HCT116 (cell line): ENCODE measurements around the gene ANGPTL4. TPM values are rescaled to one million over a fixed set of nuclear protein-coding genes. Genes with fewer than 3 reads are reported as not detected.
"Not testable (repeated sequence)": the region's sequence is repeated elsewhere in the genome, so short reads cannot be mapped to it uniquely, and the experiment has no call there.

Source experiments
- ATAC-seq: fragments of 200-7000 bp; cut with Tn5 transposase; 2 replicates; pipeline ENCODE4 v1.9.1; 2020; ENCODE audit warnings: mild to moderate bottlenecking, moderate library complexity
- BruUV-seq: library from RNA; stranded (reverse); fragments of 400-500 nt; replicated peaks from 2 replicates; lab custom pipeline; 2021; lab: Mats Ljungman, UMichigan
- CTCF ChIA-PET: fragments of 300-600 bp; sonication (Branson Sonifier 250); formaldehyde crosslinking; loops from one replicate; lab custom pipeline; 2021; ENCODE audit warnings: antibody characterized with exemption; lab: Charles Lee
- POLR2A ChIA-PET: fragments of 300-600, 350-600 bp; sonication (Branson Sonifier 250); formaldehyde crosslinking; loops from one replicate; lab custom pipeline; 2021; ENCODE audit warnings: antibody characterized with exemption; lab: Charles Lee
- RAD21 ChIA-PET, 2 experiments: fragments of 300-600 bp; sonication (Branson Sonifier 250); formaldehyde crosslinking; loops; one replicate each; lab custom pipeline; 2023; ENCODE audit warnings: low total read pairs in 2 of 2; ENCODE audit not compliant: uncharacterized antibody in 2 of 2, unreplicated experiment in 2 of 2, low non-redundant PET in 1 of 2; lab: Charles Lee
- DNase-seq: peaks from one replicate; pipeline ENCODE4 v3.0.0-alpha.2; 2010; ENCODE audit warnings: low read depth, low spot score
- H2AFZ ChIP-seq: fragments of 200-600 bp; shearing (Covaris generic), sonication (generic); 2 replicates; pipeline ENCODE4 v1.6.1; 2017; ENCODE audit warnings: low read depth, mixed run types, mixed read lengths, antibody characterized with exemption, low read length; ENCODE audit not compliant: poor library complexity, severe bottlenecking
- H3K27ac ChIP-seq: 2 replicates; pipeline ENCODE4 v1.5.1; 2012; ENCODE audit warnings: low read depth, low read length
- H3K27me3 ChIP-seq: fragments of 200-600 bp; sonication (generic); 2 replicates; pipeline ENCODE4 v1.6.1; 2016; ENCODE audit warnings: mixed run types, low read length, mixed read lengths; ENCODE audit not compliant: insufficient read depth
- H3K36me3 ChIP-seq, 2 experiments: fragments of 200-500 bp in 1 of 2; fragments of 200-600 bp in 1 of 2; sonication (Bioruptor generic) in 1 of 2; sonication (generic) in 1 of 2; 2 replicates each; pipeline versions ENCODE4 v1.5.1 to v1.6.1; 2014 to 2016; ENCODE audit warnings: low read length in 2 of 2, inconsistent platforms in 1 of 2, mixed read lengths in 1 of 2, mixed run types in 1 of 2; ENCODE audit not compliant: insufficient read depth in 2 of 2, control insufficient read depth in 1 of 2
- H3K4me1 ChIP-seq, 2 experiments: fragments of 200-600 bp in 1 of 2; sonication (generic) in 1 of 2; 2 replicates each; pipeline versions ENCODE4 v1.5.1 to v1.6.1; 2012 to 2017; ENCODE audit warnings: low read length in 2 of 2, inconsistent platforms in 1 of 2, mild to moderate bottlenecking in 1 of 2, mixed read lengths in 1 of 2, mixed run types in 1 of 2, moderate library complexity in 1 of 2; ENCODE audit not compliant: insufficient read depth in 2 of 2, control insufficient read depth in 1 of 2
- H3K4me2 ChIP-seq: fragments of 200-600 bp; sonication (generic); 2 replicates; pipeline ENCODE4 v1.6.1; 2017; ENCODE audit warnings: mixed run types, low read length, mixed read lengths
- H3K4me3 ChIP-seq, 2 experiments: fragments of 200-600 bp in 1 of 2; sonication (generic) in 1 of 2; replicated peaks in 1 of 2; 2 replicates each; pipeline ENCODE4 v1.5.1; 2011 to 2016; ENCODE audit warnings: low read length in 2 of 2, control low read depth in 1 of 2, low read depth in 1 of 2, mild to moderate bottlenecking in 1 of 2, mixed read lengths in 1 of 2, mixed run types in 1 of 2
- H3K79me2 ChIP-seq: fragments of 200-600 bp; sonication (generic); 2 replicates; pipeline ENCODE4 v1.6.1; 2017; ENCODE audit warnings: mild to moderate bottlenecking, mixed run types, low read length, moderate library complexity, mixed read lengths; ENCODE audit not compliant: insufficient read depth
- H3K9ac ChIP-seq: fragments of 200-600 bp; sonication (generic); 2 replicates; pipeline ENCODE4 v1.6.1; 2016; ENCODE audit warnings: low read length, mixed read lengths
- H3K9me2 ChIP-seq: fragments of 200-600 bp; sonication (generic), shearing (Covaris generic); 2 replicates; pipeline ENCODE4 v1.6.1; 2017; ENCODE audit warnings: mixed run types, mild to moderate bottlenecking, moderate library complexity; ENCODE audit not compliant: insufficient read depth
- H3K9me3 ChIP-seq, 2 experiments: fragments of 200-500 bp in 1 of 2; fragments of 200-600 bp in 1 of 2; sonication (Bioruptor generic) in 1 of 2; sonication (generic) in 1 of 2; 2 replicates each; pipeline ENCODE4 v1.6.1; 2014 to 2017; ENCODE audit warnings: low read length in 2 of 2, mixed read lengths in 2 of 2, inconsistent platforms in 1 of 2, low read depth in 1 of 2, mild to moderate bottlenecking in 1 of 2, mixed run types in 1 of 2, moderate library complexity in 1 of 2; ENCODE audit not compliant: control insufficient read depth in 1 of 2, insufficient read depth in 1 of 2
- H4K20me1 ChIP-seq: fragments of 200-600 bp; sonication (generic), shearing (Covaris generic); 2 replicates; pipeline ENCODE4 v1.6.1; 2017; ENCODE audit warnings: mixed run types, mild to moderate bottlenecking, moderate library complexity; ENCODE audit not compliant: insufficient read depth
- ZBTB33 ChIP-seq: IDR thresholded peaks from 2 replicates; pipeline ENCODE4 v1.6.1; 2011; ENCODE audit warnings: mild to moderate bottlenecking, low read length, moderate library complexity; ENCODE audit not compliant: insufficient replicate concordance; ENCODE audit errors: extremely low read depth
- intact Hi-C: fragments of 100-400 bp; cut with micrococcal nuclease; formaldehyde crosslinking; loops from 2 replicates; pipeline ENCODE4 v1.10.0; 2022
- total RNA-seq: library from RNA; stranded (reverse); gene quantifications from one replicate; pipeline ENCODE4 v1.2.1, GENCODE V29; 2021; ENCODE audit not compliant: unreplicated experiment
- TF ChIP-seq, protein P1 (sequence below), 3 experiments: fragments of 200-600 bp in 1 of 3; sonication (generic) in 1 of 3; IDR thresholded peaks in 2 of 3; conservative IDR thresholded peaks in 1 of 3; 2 replicates each; pipeline ENCODE4 v1.5.1; 2012 to 2017; ENCODE audit warnings: low read depth in 2 of 3, low read length in 2 of 3, antibody characterized with exemption in 1 of 3, borderline replicate concordance in 1 of 3, control low read depth in 1 of 3, mild to moderate bottlenecking in 1 of 3, mixed read lengths in 1 of 3, mixed run types in 1 of 3, moderate library complexity in 1 of 3; ENCODE audit not compliant: insufficient read depth in 1 of 3

The ANGPTL4 gene
- total RNA-seq, 1 experiment from 2014 or later, result 54.8 TPM

- no peak for TF ChIP-seq ZBTB33
Observed at GRCh38 chr19:8404391-8405151, 40.6 kb downstream of the ANGPTL4 start (continued).

GRCh38 chr19:8410718-8411117, 46.8 kb downstream of the ANGPTL4 start:
- H4K20me1 ChIP-seq, H3K9ac ChIP-seq, H3K9me3 ChIP-seq, H3K36me3 ChIP-seq, H2AFZ ChIP-seq, RAD21 ChIA-PET, H3K4me3 ChIP-seq, H3K4me2 ChIP-seq, H3K9me2 ChIP-seq, H3K27ac ChIP-seq, H3K27me3 ChIP-seq, DNase-seq, ATAC-seq, BruUV-seq, H3K79me2 ChIP-seq: not testable (repeated sequence)
- POLR2A ChIA-PET, result interaction anchor here (0.6 kb wide), 1 partner anchor 69 kb away, joined by 3 read pairs; no protein-coding TSS in a partner anchor
- CTCF ChIA-PET, result interaction anchor here (0.8 kb wide), 1 partner anchor 57 kb away, joined by 3 read pairs; no protein-coding TSS in a partner anchor
- TF ChIP-seq, protein P1, sequence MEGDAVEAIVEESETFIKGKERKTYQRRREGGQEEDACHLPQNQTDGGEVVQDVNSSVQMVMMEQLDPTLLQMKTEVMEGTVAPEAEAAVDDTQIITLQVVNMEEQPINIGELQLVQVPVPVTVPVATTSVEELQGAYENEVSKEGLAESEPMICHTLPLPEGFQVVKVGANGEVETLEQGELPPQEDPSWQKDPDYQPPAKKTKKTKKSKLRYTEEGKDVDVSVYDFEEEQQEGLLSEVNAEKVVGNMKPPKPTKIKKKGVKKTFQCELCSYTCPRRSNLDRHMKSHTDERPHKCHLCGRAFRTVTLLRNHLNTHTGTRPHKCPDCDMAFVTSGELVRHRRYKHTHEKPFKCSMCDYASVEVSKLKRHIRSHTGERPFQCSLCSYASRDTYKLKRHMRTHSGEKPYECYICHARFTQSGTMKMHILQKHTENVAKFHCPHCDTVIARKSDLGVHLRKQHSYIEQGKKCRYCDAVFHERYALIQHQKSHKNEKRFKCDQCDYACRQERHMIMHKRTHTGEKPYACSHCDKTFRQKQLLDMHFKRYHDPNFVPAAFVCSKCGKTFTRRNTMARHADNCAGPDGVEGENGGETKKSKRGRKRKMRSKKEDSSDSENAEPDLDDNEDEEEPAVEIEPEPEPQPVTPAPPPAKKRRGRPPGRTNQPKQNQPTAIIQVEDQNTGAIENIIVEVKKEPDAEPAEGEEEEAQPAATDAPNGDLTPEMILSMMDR (IDR thresholded peaks at IDR 0.05 in 2 of 3, conservative IDR thresholded peaks at IDR 0.05 in 1 of 3; ENCODE audit: borderline replicate concordance in 1 of 3, insufficient read depth in 1 of 3, low read depth in 2 of 3, low read length in 2 of 3), result peak; percentile 4 to 21 (median 10); a peak in 1 of 6 replicates
- intact Hi-C loops, result loop anchor here (5.0 to 10.0 kb wide), 2 partner anchors 58 to 104 kb away; partner anchors contain the start of gene ZNF414
- H3K4me1 ChIP-seq, result peaks cover 20 to 21% of the 10 kb centered on the region in 2 experiments; a peak in 3 of 4 replicates
